Fibroblast of skin of left quadriceps (primary cell): ENCODE measurements around the gene MYDGF.

Experiments
- DNase-seq, 2 experiments: peaks; one replicate each; pipeline ENCODE4 v3.0.0-alpha.2; 2013; ENCODE audit warnings: low read depth in 2 of 2

Gene MYDGF

GRCh38 chr19:4641132-4641531 is 29.0 kb downstream of the MYDGF start:
- DNase-seq: no peak

GRCh38 chr19:4640247-4641000 is 29.7 kb downstream of the MYDGF start:
- DNase-seq: no peak

- no peak for DNase-seq
Measured at GRCh38 chr19:4639531-4640246, 30.5 kb downstream of the MYDGF start.

GRCh38 chr19:4638828-4639530 is 31.2 kb downstream of the MYDGF start, which contains the start of gene TNFAIP8L1:
Gene TNFAIP8L1, plus strand, starts transcription at chr19:4639516. Its CDS starts 12,354 bp downstream, at chr19:4651870.
- peak; percentile 92 to 93 for DNase-seq

- no peak for DNase-seq
Measured at GRCh38 chr19:4638317-4638716, 31.8 kb downstream of the MYDGF start.

- no peak for DNase-seq
Measured at GRCh38 chr19:4636761-4637160, 33.4 kb downstream of the MYDGF start.

- peak; percentile 27 to 29 for DNase-seq
Measured at GRCh38 chr19:4636151-4636717, 33.9 kb downstream of the MYDGF start.

GRCh38 chr19:4635754-4636116 is 34.4 kb downstream of the MYDGF start:
- DNase-seq: no peak

- DNase-seq: peak in 1 of 2 experiments; percentile 15
Measured at GRCh38 chr19:4633140-4633967, 36.8 kb downstream of the MYDGF start.

GRCh38 chr19:4624733-4625362 is 45.3 kb downstream of the MYDGF start:
- no peak for DNase-seq

GRCh38 chr19:4624301-4624700 is 45.8 kb downstream of the MYDGF start:
- DNase-seq: no peak

- DNase-seq: no peak
Measured at GRCh38 chr19:4622695-4623421, 47.3 kb downstream of the MYDGF start.

- DNase-seq: no peak
Measured at GRCh38 chr19:4620675-4621074, 49.5 kb downstream of the MYDGF start.

GRCh38 chr19:4619668-4620294 is 50.4 kb downstream of the MYDGF start:
- no peak for DNase-seq

- no peak for DNase-seq
Measured at GRCh38 chr19:4618019-4618418, 52.1 kb downstream of the MYDGF start.

- DNase-seq: no peak
Measured at GRCh38 chr19:4613254-4613751, 56.8 kb downstream of the MYDGF start.

GRCh38 chr19:4609878-4610511 is 60.1 kb downstream of the MYDGF start:
- DNase-seq: no peak
